Hepatocyte (in vitro differentiated cells): Measurements from ENCODE around the gene KDM4B. TPM values are rescaled to one million over a fixed set of nuclear protein-coding genes. Genes with fewer than 3 reads are reported as not detected.
"Not testable (repeated sequence)": the region's sequence is repeated elsewhere in the genome, so short reads cannot be mapped to it uniquely, and the experiment has no call there.

Experiments
- DNase-seq: peaks from one replicate; pipeline ENCODE4 v3.0.0-alpha.2; 2016; ENCODE audit warnings: low spot score
- H2AFZ ChIP-seq: fragments of 200-600 bp; sonication (generic); 2 replicates; pipeline ENCODE4 v1.6.0; 2016; ENCODE audit warnings: antibody characterized with exemption, mild to moderate bottlenecking
- H3K27ac ChIP-seq: fragments of 200-600 bp; sonication (generic); 2 replicates; pipeline ENCODE4 v1.5.1; 2016; ENCODE audit warnings: mild to moderate bottlenecking
- H3K27me3 ChIP-seq: fragments of 200-600 bp; sonication (generic); 2 replicates; pipeline ENCODE4 v1.6.1; 2016
- H3K36me3 ChIP-seq: fragments of 200-600 bp; sonication (generic); replicated peaks from 2 replicates; pipeline ENCODE4 v1.5.1; 2016; ENCODE audit warnings: low read depth; ENCODE audit not compliant: insufficient read depth
- H3K4me1 ChIP-seq: fragments of 200-600 bp; sonication (generic); 2 replicates; pipeline ENCODE4 v1.5.1; 2016; ENCODE audit warnings: mild to moderate bottlenecking, moderate library complexity; ENCODE audit not compliant: insufficient read depth
- H3K4me2 ChIP-seq: fragments of 200-600 bp; sonication (generic); 2 replicates; pipeline ENCODE4 v1.6.0; 2016
- H3K4me3 ChIP-seq: fragments of 200-600 bp; sonication (generic); 2 replicates; pipeline ENCODE4 v1.5.1; 2016; ENCODE audit warnings: mild to moderate bottlenecking
- H3K79me2 ChIP-seq: fragments of 200-600 bp; sonication (generic); 2 replicates; pipeline ENCODE4 v1.6.0; 2017; ENCODE audit warnings: mild to moderate bottlenecking
- H3K9me2 ChIP-seq: fragments of 200-600 bp; sonication (generic); replicated peaks from 2 replicates; pipeline ENCODE4 v1.6.0; 2017; ENCODE audit warnings: mild to moderate bottlenecking; ENCODE audit not compliant: insufficient read depth
- H3K9me3 ChIP-seq: fragments of 200-600 bp; sonication (generic); 2 replicates; pipeline ENCODE4 v1.5.1; 2016; ENCODE audit warnings: low read depth, mild to moderate bottlenecking
- H4K20me1 ChIP-seq: fragments of 200-600 bp; sonication (generic); 2 replicates; pipeline ENCODE4 v1.6.0; 2016; ENCODE audit warnings: mild to moderate bottlenecking; ENCODE audit not compliant: insufficient read depth, poor library complexity, severe bottlenecking
- CTCF ChIP-seq: fragments of 200-600 bp; sonication (generic); IDR thresholded peaks from 2 replicates; pipeline ENCODE4 v1.5.1; 2016; ENCODE audit warnings: antibody characterized with exemption, mild to moderate bottlenecking; ENCODE audit not compliant: poor library complexity
- EZH2 ChIP-seq: fragments of 200-600 bp; sonication (generic); IDR thresholded peaks from 2 replicates; pipeline ENCODE4 v1.6.1; 2016; ENCODE audit warnings: antibody characterized with exemption, mild to moderate bottlenecking, borderline replicate concordance
- EZH2phosphoT487 ChIP-seq: fragments of 200-600 bp; sonication (generic); IDR thresholded peaks from one replicate; pipeline ENCODE4 v1.6.1; 2018; ENCODE audit warnings: antibody characterized with exemption, mild to moderate bottlenecking, low read depth, moderate library complexity; ENCODE audit not compliant: unreplicated experiment, severe bottlenecking
- WGBS: methylation state at CpG from one replicate; pipeline ENCODE4 v1.1.6; 2016; ENCODE audit warnings: low lambda C conversion rate; ENCODE audit errors: missing lambda C conversion rate; 5-methylcytosine and 5-hydroxymethylcytosine counted together
- polyA plus RNA-seq: library from polyadenylated mRNA; unstranded; fragments of >200 nt; fragmentation: Nextera tagmentation; extraction: Ambion mirVana; gene quantifications from 2 replicates; pipeline ENCODE4 v1.2.1, GENCODE V29; 2016
- total RNA-seq: library from RNA; depleted of rRNA; stranded (reverse); fragments of >200 nt; gene quantifications from 2 replicates; pipeline ENCODE4 v1.2.3, GENCODE V29; 2014

Gene KDM4B
- total and polyA plus RNA-seq, 2 experiments from 2014 or later = 22.2 to 29.6 TPM

- no peak for TF ChIP-seq EZH2
- TF ChIP-seq EZH2phosphoT487 = no peak
- TF ChIP-seq CTCF = no peak
- H3K4me3 ChIP-seq = no peak overlapping the region
- no peaks in the 10 kb centered on the region for H3K36me3 ChIP-seq
- WGBS = 91% methylated on average over 8 of the region's 8 CpGs
- H3K9me2 ChIP-seq = no peaks in the 10 kb centered on the region
- H3K4me2 ChIP-seq = no peak overlapping the region
- DNase-seq = no peak
- no peaks in the 10 kb centered on the region for H3K79me2 ChIP-seq
- H2AFZ ChIP-seq = no peak overlapping the region
- no peaks in the 10 kb centered on the region for H3K4me1 ChIP-seq
- no peaks in the 10 kb centered on the region for H3K9me3 ChIP-seq
- no peaks in the 10 kb centered on the region for H4K20me1 ChIP-seq
- H3K27ac ChIP-seq = no peak overlapping the region
- H3K27me3 ChIP-seq = no peaks in the 10 kb centered on the region
Observed at GRCh38 chr19:4935444-4935843, 33.5 kb upstream of the KDM4B start.

GRCh38 chr19:4937060-4937459, 31.9 kb upstream of the KDM4B start:
- Histone ChIP-seq H4K20me1 (no peaks in the 10 kb centered on the region), H3K79me2 (no peaks in the 10 kb centered on the region), H3K27ac (no peak overlapping the region), H3K4me1 (no peaks in the 10 kb centered on the region), H3K9me3 (no peaks in the 10 kb centered on the region), H3K4me2 (no peak overlapping the region), H3K36me3 (no peaks in the 10 kb centered on the region), H2AFZ (no peak overlapping the region), H3K4me3 (no peak overlapping the region), H3K9me2 (no peaks in the 10 kb centered on the region), H3K27me3 (no peaks in the 10 kb centered on the region)
- no peak for TF ChIP-seq EZH2phosphoT487
- no peak for TF ChIP-seq EZH2
- no peak for TF ChIP-seq CTCF
- 95% methylated on average over 7 of the region's 7 CpGs for WGBS
- no peak for DNase-seq

GRCh38 chr19:4938461-4938860, 30.5 kb upstream of the KDM4B start:
- H3K27ac ChIP-seq, H3K79me2 ChIP-seq: not testable (repeated sequence)

GRCh38 chr19:4939466-4939865, 29.4 kb upstream of the KDM4B start:
- Histone ChIP-seq H4K20me1 (no peaks in the 10 kb centered on the region), H3K4me3 (no peak overlapping the region), H2AFZ (no peak overlapping the region), H3K9me3 (no peaks in the 10 kb centered on the region), H3K27me3 (no peaks in the 10 kb centered on the region), H3K9me2 (no peaks in the 10 kb centered on the region), H3K27ac (no peak overlapping the region), H3K4me1 (no peaks in the 10 kb centered on the region), H3K36me3 (no peaks in the 10 kb centered on the region), H3K79me2 (no peaks in the 10 kb centered on the region), H3K4me2 (no peak overlapping the region)
- TF ChIP-seq CTCF (no peak), EZH2phosphoT487 (no peak), EZH2 (no peak)
- 95% methylated on average over 7 of the region's 7 CpGs for WGBS
- DNase-seq = no peak

More at GRCh38 chr19:4938461-4938860, 30.5 kb upstream of the KDM4B start:
- H4K20me1 ChIP-seq, H3K27me3 ChIP-seq, H2AFZ ChIP-seq, DNase-seq, H3K4me2 ChIP-seq, H3K4me1 ChIP-seq, H3K9me2 ChIP-seq, H3K9me3 ChIP-seq, H3K4me3 ChIP-seq, H3K36me3 ChIP-seq: not testable (repeated sequence)
- WGBS = 94% methylated on average over 4 of the region's 4 CpGs

GRCh38 chr19:4941638-4942169, 27.2 kb upstream of the KDM4B start:
- not testable (repeated sequence) for H3K9me2 ChIP-seq, H3K79me2 ChIP-seq, H3K27ac ChIP-seq, H3K4me2 ChIP-seq, H3K27me3 ChIP-seq, H2AFZ ChIP-seq, H3K9me3 ChIP-seq, H3K4me1 ChIP-seq, H3K4me3 ChIP-seq, H4K20me1 ChIP-seq, DNase-seq, H3K36me3 ChIP-seq
- WGBS = 98% methylated on average over 33 of the region's 35 CpGs

GRCh38 chr19:4950650-4951049, 18.3 kb upstream of the KDM4B start:
- H3K9me2 ChIP-seq, H3K4me2 ChIP-seq, H3K27ac ChIP-seq, H3K4me3 ChIP-seq, H3K4me1 ChIP-seq, H3K79me2 ChIP-seq, H3K9me3 ChIP-seq, H3K36me3 ChIP-seq, H2AFZ ChIP-seq, DNase-seq, H3K27me3 ChIP-seq, H4K20me1 ChIP-seq: not testable (repeated sequence)
- WGBS = 92% methylated on average over 21 of the region's 23 CpGs
